Spinal cord (tissue), 10 donors: Measurements from ENCODE around the gene KCTD2. TPM values are rescaled to one million over a fixed set of nuclear protein-coding genes. Genes with fewer than 3 reads are reported as not detected.

Experiments
- DNase-seq, 6 donors: peaks; one replicate each; pipeline versions ENCODE4 v3.0.0 to v3.0.0-alpha.2; 2013 to 2015; ENCODE audit warnings: low spot score in 6 of 6, low read depth in 4 of 6
- H3K27ac ChIP-seq: one replicate; pipeline ENCODE4 v1.5.1; 2013; ENCODE audit warnings: low read depth, low read length, control low read depth
- H3K27me3 ChIP-seq: one replicate; pipeline ENCODE4 v1.6.1; 2013; ENCODE audit warnings: low read length; ENCODE audit not compliant: control insufficient read depth, insufficient read depth
- H3K36me3 ChIP-seq: one replicate; pipeline ENCODE4 v1.6.1; 2013; ENCODE audit warnings: low read length; ENCODE audit not compliant: control insufficient read depth, insufficient read depth
- H3K4me1 ChIP-seq: one replicate; pipeline ENCODE4 v1.6.1; 2013; ENCODE audit warnings: low read length; ENCODE audit not compliant: control insufficient read depth, insufficient read depth
- H3K4me3 ChIP-seq: one replicate; pipeline ENCODE4 v1.5.1; 2013; ENCODE audit warnings: low read depth, low read length, control low read depth
- H3K9me3 ChIP-seq: one replicate; pipeline ENCODE4 v1.6.1; 2013; ENCODE audit warnings: low read length; ENCODE audit not compliant: control insufficient read depth, insufficient read depth
- WGBS: methylation state at CpG from one replicate; pipeline ENCODE4 v1.1.5; 2013; ENCODE audit warnings: missing lambda C conversion rate; ENCODE audit not compliant: insufficient coverage; 5-methylcytosine and 5-hydroxymethylcytosine counted together
- polyA plus RNA-seq, 2 donors: library from polyadenylated mRNA; unstranded; fragments of 120-200 nt; gene quantifications; one replicate each; pipeline ENCODE4 v1.2.1, GENCODE V29; 2013; ENCODE audit not compliant: insufficient read length in 2 of 2
- total RNA-seq, 2 donors: library from RNA; depleted of rRNA in 1 of 2; stranded (reverse); fragments of 120-200 nt in 1 of 2; fragments of >200 nt in 1 of 2; gene quantifications; one replicate each; pipeline versions ENCODE4 v1.2.3 to v1.2.4, GENCODE V29; 2013 to 2014
- donor health status: healthy.

KCTD2 gene
- total and polyA plus RNA-seq, 4 donors = 31.9 to 72.3 (median 56.2) TPM

DNA sequence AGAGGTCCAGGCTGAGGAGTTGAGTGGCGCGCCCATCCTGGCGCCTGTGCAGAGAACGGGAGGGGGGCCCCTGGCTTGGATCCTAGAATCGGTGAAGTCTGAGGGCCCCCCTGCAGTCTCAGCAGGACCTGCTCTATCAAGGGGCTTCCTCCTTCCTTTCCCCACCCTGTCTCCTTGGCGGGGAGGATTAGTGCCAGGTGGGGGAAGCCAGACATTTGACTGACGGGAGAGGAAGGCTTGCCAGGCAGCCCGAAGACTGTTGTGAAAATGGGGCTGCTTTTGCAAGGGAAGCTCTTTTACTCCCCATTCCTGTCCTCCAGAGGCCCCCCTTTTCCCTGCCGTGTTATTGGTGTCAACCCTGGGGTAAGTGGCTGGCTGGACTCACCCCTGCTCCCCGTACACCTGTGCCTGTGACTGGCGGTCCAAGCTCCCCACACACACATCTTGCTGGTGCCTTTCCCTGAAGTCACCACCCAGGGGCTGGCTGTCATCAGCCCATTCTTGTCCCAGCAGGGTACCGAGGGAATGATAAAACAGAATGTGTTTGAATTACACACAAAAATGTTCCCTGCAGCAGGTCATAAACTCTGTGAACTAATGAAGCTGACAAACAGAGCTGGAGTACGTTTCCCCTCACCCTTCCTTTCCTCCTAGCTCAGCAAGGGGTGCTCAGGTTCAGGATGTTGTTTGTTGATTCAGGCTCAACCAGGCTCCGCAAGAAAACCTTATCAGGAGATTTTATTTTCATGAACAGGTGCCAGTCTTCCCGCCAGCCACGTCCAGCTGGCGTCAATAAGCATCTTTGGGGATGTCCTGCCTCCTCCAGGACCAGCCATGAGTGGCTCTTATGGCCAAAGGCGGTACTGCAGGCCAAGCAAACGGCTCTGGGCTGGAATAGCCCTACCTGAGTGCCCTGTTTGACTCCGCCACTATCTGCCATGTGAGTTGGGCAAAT, 58.4 kb downstream of the KCTD2 start:
- H3K36me3 ChIP-seq = peaks cover 2% of the 10 kb centered on the region
- H3K4me1 ChIP-seq = peaks cover 20% of the 10 kb centered on the region
- H3K9me3 ChIP-seq = no peaks in the 10 kb centered on the region
- no peaks in the 10 kb centered on the region for H3K27me3 ChIP-seq
- H3K4me3 ChIP-seq = no peak overlapping the region
- DNase-seq = peak in 2 of 6 donors; percentile 67
- WGBS = 51% methylated on average over 10 of the region's 20 CpGs
- H3K27ac ChIP-seq = no peak overlapping the region

DNA sequence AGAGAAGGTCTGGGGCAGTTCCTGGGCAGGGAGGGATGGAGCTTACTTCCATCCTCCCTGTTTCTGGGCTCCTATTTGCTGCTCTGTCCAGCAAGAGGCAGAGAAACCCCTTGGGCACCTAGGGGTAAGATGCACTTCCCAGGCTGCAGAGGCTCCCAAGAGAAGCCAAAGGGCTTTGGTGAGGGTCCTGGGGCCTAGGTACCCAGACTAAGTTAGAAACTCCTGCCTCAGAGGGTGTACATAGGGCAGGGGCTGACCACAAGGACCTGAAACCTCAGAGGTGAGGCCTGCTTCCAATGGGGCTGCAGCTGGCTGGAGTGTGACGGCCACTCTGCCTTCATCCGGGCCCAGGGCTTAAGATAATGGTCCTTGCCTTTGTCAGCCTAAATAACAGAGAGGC, 61.2 kb downstream of the KCTD2 start:
- Histone ChIP-seq H3K36me3 (peaks cover 3% of the 10 kb centered on the region), H3K4me1 (peaks cover 30% of the 10 kb centered on the region), H3K27me3 (no peaks in the 10 kb centered on the region), H3K4me3 (no peak overlapping the region), H3K9me3 (no peaks in the 10 kb centered on the region), H3K27ac (no peak overlapping the region)
- WGBS = 85% methylated on average over 2 of the region's 2 CpGs
- DNase-seq = no peak

- WGBS = 4% methylated on average over 22 of the region's 22 CpGs
- Histone ChIP-seq H3K36me3 (peaks cover 3% of the 10 kb centered on the region), H3K4me3 (peak overlapping the region; percentile 79), H3K4me1 (peaks cover 35% of the 10 kb centered on the region), H3K27ac (no peak overlapping the region), H3K27me3 (no peaks in the 10 kb centered on the region), H3K9me3 (no peaks in the 10 kb centered on the region)
- DNase-seq = peak in 1 of 6 donors; percentile 18
Observed at GRCh38 chr17:75109046-75109406, 62.0 kb downstream of the KCTD2 start.

GRCh38 chr17:75109407-75110233, 62.6 kb downstream of the KCTD2 start, which contains the start of gene ARMC7:
Gene ARMC7, plus strand, starts transcription at chr17:75109969. Its CDS starts 320 bp downstream, at chr17:75110289.
- Histone ChIP-seq H3K9me3 (no peaks in the 10 kb centered on the region), H3K36me3 (peaks cover 6% of the 10 kb centered on the region), H3K27me3 (no peaks in the 10 kb centered on the region), H3K4me3 (peak within 1 kb of the TSS; percentile 79), H3K4me1 (peaks cover 41% of the 10 kb centered on the region), H3K27ac (peak within 1 kb of the TSS; percentile 30)
- DNase-seq = peak in 5 of 6 donors; percentile 65 to 95 (median 80)
- WGBS = under 1% methylated on average over 68 of the region's 68 CpGs

- no peak overlapping the region for H3K27ac ChIP-seq
- H3K36me3 ChIP-seq = peaks cover 8% of the 10 kb centered on the region
- peak overlapping the region; percentile 79 for H3K4me3 ChIP-seq
- peaks cover 43% of the 10 kb centered on the region for H3K4me1 ChIP-seq
- no peak for DNase-seq
- 28% methylated on average over 37 of the region's 40 CpGs for WGBS
- H3K27me3 ChIP-seq = no peaks in the 10 kb centered on the region
- no peaks in the 10 kb centered on the region for H3K9me3 ChIP-seq
Observed at GRCh38 chr17:75110234-75110937, 63.4 kb downstream of the KCTD2 start.

- H3K36me3 ChIP-seq = peaks cover 20% of the 10 kb centered on the region
- no peaks in the 10 kb centered on the region for H3K9me3 ChIP-seq
- WGBS = 97% methylated on average over 6 of the region's 7 CpGs
- DNase-seq = no peak
- H3K4me3 ChIP-seq = no peak overlapping the region
- H3K4me1 ChIP-seq = peaks cover 38% of the 10 kb centered on the region
- H3K27me3 ChIP-seq = no peaks in the 10 kb centered on the region
- H3K27ac ChIP-seq = no peak overlapping the region
Observed at GRCh38 chr17:75111777-75112335, 64.8 kb downstream of the KCTD2 start.

DNA sequence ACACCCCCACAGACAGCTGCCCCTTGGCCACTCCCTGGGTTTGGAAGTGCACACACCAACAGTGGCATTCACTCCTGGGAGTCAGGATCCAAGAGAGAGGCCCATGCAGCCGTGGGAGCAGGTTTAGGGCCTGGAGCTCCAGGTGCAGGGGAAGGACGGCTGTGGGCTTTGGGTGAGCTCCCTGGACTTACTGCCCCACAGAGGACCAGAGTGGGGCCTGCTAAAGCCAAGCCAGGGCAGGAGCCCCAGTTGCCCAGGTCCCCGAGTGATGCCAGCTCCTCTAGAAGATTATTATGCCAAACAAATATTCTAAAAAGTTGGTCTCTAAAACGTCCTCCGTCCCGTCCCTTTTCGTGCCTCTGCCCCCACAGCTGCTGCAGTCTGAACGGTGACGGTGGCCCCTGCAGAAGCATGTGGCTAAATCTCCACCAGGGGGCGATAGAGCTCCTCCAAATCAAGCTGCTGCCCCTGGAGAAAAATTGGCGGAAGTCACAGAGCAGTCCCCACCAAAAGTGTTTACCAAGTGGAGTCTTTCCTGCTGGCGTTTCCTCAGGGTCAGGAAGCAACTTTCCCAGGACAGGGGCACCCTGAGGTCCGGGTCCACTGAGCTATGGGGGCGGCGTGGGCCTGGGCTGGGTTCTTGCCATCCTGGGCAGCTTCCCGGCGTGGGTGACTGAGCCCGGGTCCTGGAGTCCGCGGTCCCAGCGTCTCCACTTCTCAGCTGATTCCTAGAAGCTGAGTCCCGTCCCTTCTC, 67.0 kb downstream of the KCTD2 start:
- H3K36me3 ChIP-seq = peaks cover 29% of the 10 kb centered on the region
- peaks cover 36% of the 10 kb centered on the region for H3K4me1 ChIP-seq
- 28% methylated on average over 20 of the region's 22 CpGs for WGBS
- H3K27me3 ChIP-seq = no peaks in the 10 kb centered on the region
- no peaks in the 10 kb centered on the region for H3K9me3 ChIP-seq
- H3K27ac ChIP-seq = peak overlapping the region; percentile 75
- peak in 5 of 6 donors; percentile 81 to 95 (median 88) for DNase-seq
- peak overlapping the region; percentile 47 for H3K4me3 ChIP-seq

DNA sequence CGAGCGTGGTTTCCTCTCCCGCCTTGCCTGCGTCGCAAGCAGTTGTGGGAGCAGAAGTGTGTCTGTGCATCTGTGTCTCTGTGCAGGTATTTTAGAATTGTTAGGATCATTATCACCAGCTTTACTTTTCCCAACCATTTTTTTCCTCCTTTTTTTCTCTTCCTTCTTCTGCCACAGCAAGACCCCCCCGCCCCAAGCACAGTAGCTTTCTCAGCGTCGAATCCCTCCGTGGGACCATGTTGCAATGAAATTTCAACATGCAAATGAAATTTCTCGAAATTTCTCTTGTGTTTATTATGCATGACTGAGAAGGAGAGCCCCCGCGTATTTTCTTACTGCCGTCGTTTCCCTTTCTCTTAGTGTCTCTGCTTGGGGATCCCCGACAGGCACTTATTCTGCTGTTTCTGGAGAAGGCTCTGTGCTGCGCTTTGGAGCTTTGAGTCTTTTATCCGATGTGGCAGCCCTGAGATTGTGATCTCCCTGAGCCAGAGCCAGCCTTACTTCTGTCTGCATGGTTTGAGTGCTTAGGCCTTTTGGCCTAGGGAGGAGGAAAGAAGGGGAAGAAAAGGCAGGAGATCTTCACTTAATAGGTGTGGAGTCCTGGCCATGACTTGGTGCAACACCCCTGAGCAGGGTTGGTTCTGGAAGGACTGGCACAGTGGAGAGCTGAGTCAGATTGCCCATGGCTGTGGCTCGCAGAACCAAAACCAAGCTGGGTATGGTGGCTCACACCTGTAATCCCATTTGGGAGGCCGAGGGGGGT, 67.7 kb downstream of the KCTD2 start:
- H3K4me1 ChIP-seq = peaks cover 30% of the 10 kb centered on the region
- peak overlapping the region; percentile 75 for H3K27ac ChIP-seq
- DNase-seq = no peak
- H3K27me3 ChIP-seq = no peaks in the 10 kb centered on the region
- peak overlapping the region; percentile 47 for H3K4me3 ChIP-seq
- H3K36me3 ChIP-seq = peaks cover 34% of the 10 kb centered on the region
- no peaks in the 10 kb centered on the region for H3K9me3 ChIP-seq
- WGBS = 84% methylated on average over 8 of the region's 19 CpGs
